HG02938 (cell line): ENCODE measurements around the gene ZNF25.
"Not testable (repeated sequence)": the region's sequence is repeated elsewhere in the genome, so short reads cannot be mapped to it uniquely, and the experiment has no call there.

Experiments used
- ATAC-seq: cut with Tn5 transposase; IDR thresholded peaks from one replicate; pipeline ENCODE4 v1.9.1; 2021; ENCODE audit warnings: mild to moderate bottlenecking, moderate library complexity; ENCODE audit not compliant: unreplicated experiment

Gene ZNF25

DNA sequence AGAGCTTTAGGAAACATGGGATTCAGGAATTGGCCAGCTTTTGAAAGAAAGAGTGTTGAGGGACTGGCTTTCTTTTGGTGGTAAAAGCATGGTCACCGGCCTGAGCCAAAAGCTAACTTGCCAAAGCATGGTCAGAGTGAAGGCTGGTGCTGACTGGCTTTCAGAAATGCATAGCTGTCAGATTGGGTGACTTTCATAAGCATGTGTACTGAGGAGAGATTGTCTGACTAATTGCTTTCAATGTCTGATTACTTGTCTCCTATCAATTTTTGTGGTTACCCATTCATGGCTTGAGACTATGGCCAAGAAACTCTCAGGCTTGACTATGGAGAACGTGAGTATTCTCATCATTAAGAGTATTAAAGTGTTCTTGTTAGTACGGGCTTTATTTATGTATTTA lies 28.2 kb downstream of the ZNF25 start:
- ATAC-seq = no peak

DNA sequence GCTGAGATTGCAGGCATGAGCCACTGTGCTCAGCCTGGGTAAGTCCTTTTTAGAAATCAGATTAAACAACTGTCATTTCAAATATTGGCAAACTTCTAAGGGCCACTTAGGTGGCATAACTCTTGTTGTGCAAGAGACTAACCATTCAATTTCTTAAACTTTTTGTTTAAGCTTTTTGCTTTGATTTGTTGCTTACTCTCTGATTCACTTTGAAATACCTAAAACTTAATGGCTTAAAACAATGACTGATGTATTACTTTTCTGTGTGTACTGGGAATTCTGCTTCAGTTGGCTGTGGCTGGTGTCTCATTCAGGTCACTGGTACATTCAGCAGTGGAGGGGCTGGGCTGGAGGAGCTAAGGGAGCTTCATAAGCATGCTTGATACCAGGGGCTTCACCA lies 28.9 kb downstream of the ZNF25 start:
- ATAC-seq = no peak

- no peak for ATAC-seq
Observed at GRCh38 chr10:37937864-37938263, 38.6 kb downstream of the ZNF25 start.

DNA sequence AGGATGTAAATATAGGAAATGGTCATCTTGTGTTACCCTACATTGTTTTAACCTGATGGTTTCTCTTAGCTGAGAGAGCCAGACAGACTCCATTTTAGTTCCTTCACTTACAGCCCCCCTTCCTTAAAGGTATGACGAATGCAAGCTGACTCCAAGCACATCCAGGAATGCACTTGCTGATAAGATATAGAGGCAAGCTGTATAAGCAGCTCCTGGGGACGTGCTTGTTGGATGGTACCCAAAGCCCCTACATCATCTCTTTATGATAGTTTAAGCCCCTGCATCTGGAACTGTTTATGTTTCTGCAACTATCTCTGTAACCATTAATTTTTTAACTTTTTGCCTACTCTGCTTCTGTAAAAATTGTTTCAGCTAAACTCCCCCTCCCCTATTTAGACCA lies 41.7 kb downstream of the ZNF25 start:
- no peak for ATAC-seq

DNA sequence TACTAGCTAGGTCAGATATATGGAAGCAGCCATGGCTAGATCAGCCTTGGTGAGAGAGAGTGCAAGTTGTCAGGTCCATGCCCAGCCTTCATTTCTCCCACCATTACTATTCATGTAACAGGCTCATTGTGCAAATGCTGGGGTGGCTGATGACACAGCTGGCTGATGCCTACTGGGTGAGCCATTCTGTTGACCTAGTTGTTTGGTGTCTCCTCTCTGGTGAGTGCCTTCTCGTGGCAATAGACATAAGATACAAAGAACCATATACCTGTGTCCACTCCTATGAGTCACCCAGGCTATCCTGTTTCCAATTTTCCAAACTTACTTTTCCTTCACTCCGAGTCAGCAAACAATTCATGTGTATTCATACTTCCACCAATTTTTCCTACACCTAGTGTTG lies 46.0 kb downstream of the ZNF25 start:
- ATAC-seq = no peak

GRCh38 chr10:37908165-37908564 lies 68.3 kb downstream of the ZNF25 start:
- not testable (repeated sequence) for ATAC-seq

- ATAC-seq = no peak
Observed at GRCh38 chr10:37906382-37906781, 70.1 kb downstream of the ZNF25 start.
